Vagina (tissue), 2 donors: ENCODE measurements around the gene GJE1.

Experiments
- POLR2A ChIP-seq, 2 donors: fragments of 450-650 bp; IDR thresholded peaks; one replicate each; pipeline ENCODE4 v1.6.1; 2017; ENCODE audit warnings: antibody characterized with exemption in 2 of 2, mild to moderate bottlenecking in 2 of 2, moderate library complexity in 2 of 2
- POLR2AphosphoS5 ChIP-seq, 2 donors: sonication (generic); formaldehyde crosslinking; IDR thresholded peaks; one replicate each; pipeline ENCODE4 v1.9.0; 2017; ENCODE audit warnings: antibody characterized with exemption in 2 of 2, mild to moderate bottlenecking in 2 of 2, low read depth in 1 of 2; ENCODE audit not compliant: insufficient read depth in 1 of 2
- TF ChIP-seq, protein P1 (sequence below), 3 experiments: fragments of 450-650 bp in 2 of 3; fragments of 200-600 bp in 1 of 3; sonication (generic) in 1 of 3; IDR thresholded peaks; one replicate each; pipeline ENCODE4 v1.5.1; 2017 to 2019; ENCODE audit warnings: antibody characterized with exemption in 3 of 3, mild to moderate bottlenecking in 2 of 3, moderate library complexity in 2 of 3

DNA sequence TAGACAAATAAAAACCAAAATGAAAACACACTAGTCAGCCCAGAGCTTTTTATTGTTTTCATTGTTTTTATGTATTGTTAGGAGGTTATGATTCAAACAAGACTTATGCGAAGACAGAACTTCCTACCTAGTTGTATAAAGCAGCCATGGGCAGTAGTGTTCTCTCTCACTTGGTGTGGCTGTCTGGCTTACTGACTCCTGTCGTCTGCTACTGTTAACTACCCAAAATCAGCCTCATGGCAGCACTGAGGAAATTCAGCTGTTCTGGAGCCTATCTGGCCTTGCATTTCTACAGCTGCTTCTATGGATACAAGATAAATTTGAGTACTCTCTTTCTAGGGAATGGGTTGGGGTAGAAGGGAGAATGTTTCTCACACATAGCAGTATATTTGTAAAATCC lies 34.8 kb downstream of the GJE1 start:
- TF ChIP-seq, protein P1, sequence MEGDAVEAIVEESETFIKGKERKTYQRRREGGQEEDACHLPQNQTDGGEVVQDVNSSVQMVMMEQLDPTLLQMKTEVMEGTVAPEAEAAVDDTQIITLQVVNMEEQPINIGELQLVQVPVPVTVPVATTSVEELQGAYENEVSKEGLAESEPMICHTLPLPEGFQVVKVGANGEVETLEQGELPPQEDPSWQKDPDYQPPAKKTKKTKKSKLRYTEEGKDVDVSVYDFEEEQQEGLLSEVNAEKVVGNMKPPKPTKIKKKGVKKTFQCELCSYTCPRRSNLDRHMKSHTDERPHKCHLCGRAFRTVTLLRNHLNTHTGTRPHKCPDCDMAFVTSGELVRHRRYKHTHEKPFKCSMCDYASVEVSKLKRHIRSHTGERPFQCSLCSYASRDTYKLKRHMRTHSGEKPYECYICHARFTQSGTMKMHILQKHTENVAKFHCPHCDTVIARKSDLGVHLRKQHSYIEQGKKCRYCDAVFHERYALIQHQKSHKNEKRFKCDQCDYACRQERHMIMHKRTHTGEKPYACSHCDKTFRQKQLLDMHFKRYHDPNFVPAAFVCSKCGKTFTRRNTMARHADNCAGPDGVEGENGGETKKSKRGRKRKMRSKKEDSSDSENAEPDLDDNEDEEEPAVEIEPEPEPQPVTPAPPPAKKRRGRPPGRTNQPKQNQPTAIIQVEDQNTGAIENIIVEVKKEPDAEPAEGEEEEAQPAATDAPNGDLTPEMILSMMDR (IDR thresholded peaks at IDR 0.05), result no peak
- TF ChIP-seq POLR2AphosphoS5 (IDR thresholded peaks at IDR 0.05; ENCODE audit: insufficient read depth in 1 of 2, low read depth in 1 of 2), result no peak
- TF ChIP-seq POLR2A (IDR thresholded peaks at IDR 0.05), result no peak
